IMR-90 (cell line): ENCODE data around the gene EEF2K. TPM values are rescaled to one million over a fixed set of nuclear protein-coding genes. Genes with fewer than 3 reads are reported as not detected.

ENCODE experiments used
- ATAC-seq: fragments of 200-7000 bp; cut with Tn5 transposase; 2 replicates; pipeline ENCODE4 v1.9.1; 2020; ENCODE audit warnings: low read depth, mild to moderate bottlenecking, moderate library complexity
- BruUV-seq: library from RNA; stranded (reverse); fragments of 400-500 nt; replicated peaks from 2 replicates; lab custom pipeline; 2021; lab: Mats Ljungman, UMichigan
- CTCF ChIA-PET: fragments of 300-600 bp; formaldehyde crosslinking; extraction: SDS; loops from one replicate; lab custom pipeline; 2021; ENCODE audit warnings: antibody characterized with exemption; lab: Yijun Ruan, JAX
- POLR2A ChIA-PET: fragments of 300-600 bp; sonication (Branson Sonifier 250); formaldehyde crosslinking; loops from one replicate; lab custom pipeline; 2022; ENCODE audit warnings: antibody characterized with exemption; ENCODE audit not compliant: unreplicated experiment; lab: Charles Lee
- DNase-seq: peaks from one replicate; pipeline ENCODE4 v3.0.0; 2013
- H2AFZ ChIP-seq: replicated peaks from 2 replicates; pipeline ENCODE3; 2013; ENCODE audit warnings: low read length, mild to moderate bottlenecking; ENCODE audit not compliant: poor library complexity
- H2AK5ac ChIP-seq: 2 replicates; pipeline ENCODE4 v1.6.1; 2013; ENCODE audit warnings: low read depth, low read length, inconsistent platforms
- H2AK9ac ChIP-seq: replicated peaks from 2 replicates; pipeline ENCODE3; 2013; ENCODE audit warnings: mild to moderate bottlenecking, low read depth, low read length, moderate library complexity; ENCODE audit not compliant: poor library complexity
- H2BK120ac ChIP-seq: 2 replicates; pipeline ENCODE4 v1.6.1; 2013; ENCODE audit warnings: low read depth, low read length, inconsistent platforms
- H2BK15ac ChIP-seq: 3 replicates; pipeline ENCODE4 v1.6.1; 2013; ENCODE audit warnings: low read depth, low read length, inconsistent platforms
- H2BK20ac ChIP-seq: 2 replicates; pipeline ENCODE4 v1.6.1; 2013; ENCODE audit warnings: low read depth, mild to moderate bottlenecking, inconsistent platforms, low read length, moderate library complexity
- H2BK5ac ChIP-seq: 2 replicates; pipeline ENCODE4 v1.6.1; 2013; ENCODE audit warnings: mild to moderate bottlenecking, low read depth, low read length, inconsistent platforms; ENCODE audit not compliant: poor library complexity, severe bottlenecking
- H3K14ac ChIP-seq: replicated peaks from 2 replicates; pipeline ENCODE4 v1.6.1; 2013; ENCODE audit warnings: low read depth, low read length, inconsistent platforms
- H3K18ac ChIP-seq: 2 replicates; pipeline ENCODE4 v1.6.1; 2013; ENCODE audit warnings: low read depth, low read length, control low read depth
- H3K23ac ChIP-seq: 2 replicates; pipeline ENCODE4 v1.6.1; 2013; ENCODE audit warnings: low read depth, low read length, inconsistent platforms
- H3K27ac ChIP-seq: 2 replicates; pipeline ENCODE4 v1.5.1; 2013; ENCODE audit warnings: mild to moderate bottlenecking, control low read depth, low read length; ENCODE audit not compliant: insufficient read depth
- H3K27me3 ChIP-seq: 2 replicates; pipeline ENCODE4 v1.6.1; 2013; ENCODE audit warnings: low read length; ENCODE audit not compliant: control insufficient read depth, insufficient read depth
- H3K36me3 ChIP-seq: 2 replicates; pipeline ENCODE4 v1.6.1; 2013; ENCODE audit warnings: low read length, mixed read lengths; ENCODE audit not compliant: control insufficient read depth, insufficient read depth
- H3K4ac ChIP-seq: 2 replicates; pipeline ENCODE4 v1.6.1; 2013; ENCODE audit warnings: low read depth, low read length, inconsistent platforms
- H3K4me1 ChIP-seq: 2 replicates; pipeline ENCODE4 v1.6.1; 2013; ENCODE audit warnings: low read length, mixed read lengths; ENCODE audit not compliant: control insufficient read depth, insufficient read depth
- H3K4me2 ChIP-seq: 2 replicates; pipeline ENCODE4 v1.6.1; 2013; ENCODE audit warnings: low read depth, mild to moderate bottlenecking, control low read depth, low read length, moderate library complexity
- H3K4me3 ChIP-seq: 2 replicates; pipeline ENCODE4 v1.5.1; 2013; ENCODE audit warnings: low read depth, mild to moderate bottlenecking, control low read depth, low read length, moderate library complexity; ENCODE audit not compliant: insufficient read depth
- H3K56ac ChIP-seq: 2 replicates; pipeline ENCODE4 v1.6.1; 2013; ENCODE audit warnings: low read length, inconsistent platforms; ENCODE audit not compliant: insufficient read depth; ENCODE audit errors: extremely low read depth
- H3K79me1 ChIP-seq, 2 experiments: 2 replicates each; pipeline ENCODE4 v1.6.1; 2013; ENCODE audit warnings: low read length in 2 of 2, inconsistent platforms in 1 of 2, low read depth in 1 of 2
- H3K9ac ChIP-seq: 2 replicates; pipeline ENCODE4 v1.6.1; 2013; ENCODE audit warnings: low read depth, low read length, control low read depth
- H3K9me1 ChIP-seq: 2 replicates; pipeline ENCODE4 v1.6.1; 2013; ENCODE audit warnings: low read length, inconsistent platforms; ENCODE audit not compliant: insufficient read depth
- H3K9me3 ChIP-seq: 2 replicates; pipeline ENCODE4 v1.6.1; 2013; ENCODE audit warnings: low read length; ENCODE audit not compliant: control insufficient read depth, insufficient read depth
- H4K20me1 ChIP-seq: 2 replicates; pipeline ENCODE4 v1.6.1; 2013; ENCODE audit warnings: low read length, inconsistent platforms; ENCODE audit not compliant: insufficient read depth
- H4K5ac ChIP-seq: 2 replicates; pipeline ENCODE4 v1.6.1; 2013; ENCODE audit warnings: mild to moderate bottlenecking, low read depth, low read length, control low read depth
- H4K8ac ChIP-seq, 2 experiments: 2 replicates each; pipeline ENCODE4 v1.6.1; 2013; ENCODE audit warnings: low read depth in 2 of 2, low read length in 2 of 2, control low read depth in 1 of 2, inconsistent platforms in 1 of 2
- H4K91ac ChIP-seq: 2 replicates; pipeline ENCODE4 v1.6.1; 2013; ENCODE audit warnings: low read depth, low read length, inconsistent platforms; ENCODE audit not compliant: insufficient read depth
- RAD21 ChIP-seq: IDR thresholded peaks from 2 replicates; pipeline ENCODE4 v1.6.1; 2012; ENCODE audit warnings: low read length, improper control_type of control experiment
- SMC3 ChIP-seq: fragments of 150-350 bp; IDR thresholded peaks from 2 replicates; pipeline ENCODE4 v1.6.1; 2016; ENCODE audit warnings: low read depth, mild to moderate bottlenecking, antibody characterized with exemption, low read length, moderate library complexity
- WGBS, 2 experiments: methylation state at CpG; one replicate each; pipeline versions ENCODE4 v1.1.5 to v1.1.7; 2013; ENCODE audit warnings: missing lambda C conversion rate in 2 of 2; ENCODE audit not compliant: insufficient read length in 1 of 2; ENCODE audit errors: extremely low coverage in 2 of 2; 5-methylcytosine and 5-hydroxymethylcytosine counted together
- dilution Hi-C: fragments of 300-500 bp; cut with HindIII; formaldehyde crosslinking; loops from one replicate; pipeline ENCODE4 v1.14.3; 2018; ENCODE audit warnings: low sequenced_read_pairs; ENCODE audit not compliant: unreplicated experiment
- in situ Hi-C: fragments of 300-500 bp; cut with MboI; formaldehyde crosslinking; loops from 3 replicates; pipeline ENCODE4 v1.14.3; 2019; ENCODE audit warnings: low sequenced_read_pairs, inconsistent platforms, mixed read lengths
- intact Hi-C: fragments of 100-400 bp; cut with micrococcal nuclease; formaldehyde crosslinking; loops from 2 replicates; pipeline ENCODE4 v1.10.0; 2022
- polyA plus RNA-seq, 3 experiments: library from polyadenylated mRNA; depleted of rRNA; stranded (reverse); fragments of >200 nt; gene quantifications; 2 replicates each; pipeline ENCODE4 v1.2.3, GENCODE V29; 2012; ENCODE audit warnings: low replicate concordance in 1 of 3
- total RNA-seq: library from RNA; depleted of rRNA; stranded (reverse); fragments of >200 nt; gene quantifications from 2 replicates; pipeline ENCODE4 v1.2.3, GENCODE V29; 2012
- TF ChIP-seq, protein P1 (sequence below): conservative IDR thresholded peaks from 2 replicates; pipeline ENCODE4 v1.5.1; 2012; ENCODE audit warnings: mild to moderate bottlenecking, low read depth, low read length, improper control_type of control experiment

Gene EEF2K
- total and polyA plus RNA-seq, 2 of the 4 experiments (the other 2 are of a cell fraction), result 9.7 to 16.5 TPM

DNA sequence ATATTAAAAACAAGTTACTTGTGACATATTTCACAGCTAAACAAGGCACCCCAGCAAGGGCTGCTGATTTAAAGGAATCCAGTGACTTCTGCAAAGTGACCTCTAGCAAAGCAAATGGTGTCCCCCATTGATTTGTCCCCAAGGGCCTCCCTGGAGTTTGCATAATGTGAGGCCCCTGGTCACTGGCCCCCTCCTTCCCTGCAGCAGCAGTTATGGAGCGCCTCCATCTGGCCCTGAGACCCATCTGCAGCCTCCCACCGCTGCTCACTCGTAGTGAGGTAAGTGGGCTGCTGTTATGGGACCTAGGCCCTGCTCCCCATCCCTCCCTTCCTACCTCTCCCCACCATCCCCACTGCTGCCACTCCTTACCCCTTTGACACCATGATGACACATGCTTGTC, 19.6 kb upstream of the EEF2K start:
- peak; percentile 32 for TF ChIP-seq RAD21
- no peak for TF ChIP-seq SMC3
- TF ChIP-seq, protein P1, sequence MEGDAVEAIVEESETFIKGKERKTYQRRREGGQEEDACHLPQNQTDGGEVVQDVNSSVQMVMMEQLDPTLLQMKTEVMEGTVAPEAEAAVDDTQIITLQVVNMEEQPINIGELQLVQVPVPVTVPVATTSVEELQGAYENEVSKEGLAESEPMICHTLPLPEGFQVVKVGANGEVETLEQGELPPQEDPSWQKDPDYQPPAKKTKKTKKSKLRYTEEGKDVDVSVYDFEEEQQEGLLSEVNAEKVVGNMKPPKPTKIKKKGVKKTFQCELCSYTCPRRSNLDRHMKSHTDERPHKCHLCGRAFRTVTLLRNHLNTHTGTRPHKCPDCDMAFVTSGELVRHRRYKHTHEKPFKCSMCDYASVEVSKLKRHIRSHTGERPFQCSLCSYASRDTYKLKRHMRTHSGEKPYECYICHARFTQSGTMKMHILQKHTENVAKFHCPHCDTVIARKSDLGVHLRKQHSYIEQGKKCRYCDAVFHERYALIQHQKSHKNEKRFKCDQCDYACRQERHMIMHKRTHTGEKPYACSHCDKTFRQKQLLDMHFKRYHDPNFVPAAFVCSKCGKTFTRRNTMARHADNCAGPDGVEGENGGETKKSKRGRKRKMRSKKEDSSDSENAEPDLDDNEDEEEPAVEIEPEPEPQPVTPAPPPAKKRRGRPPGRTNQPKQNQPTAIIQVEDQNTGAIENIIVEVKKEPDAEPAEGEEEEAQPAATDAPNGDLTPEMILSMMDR, result 0 out of 2 replicates have a peak, but pooled peaks have one; percentile 22
- no peaks in the 10 kb centered on the region for H3K36me3 ChIP-seq
- H2AK9ac ChIP-seq, result no peak overlapping the region
- no TSS peak for BruUV-seq
- H3K9me3 ChIP-seq, result no peaks in the 10 kb centered on the region
- no CpG with 5 or more reads among the region's 3 CpGs for WGBS, 2 experiments
- H3K4me3 ChIP-seq, result no peak overlapping the region
- H3K18ac ChIP-seq, result no peak overlapping the region
- H2AK5ac ChIP-seq, result no peak overlapping the region
- H2BK20ac ChIP-seq, result no peak overlapping the region
- in situ Hi-C loops (no loop called here), intact Hi-C loops (loop anchor here (5.0 kb wide), 1 partner anchor 529 kb away; no protein-coding TSS in a partner anchor), dilution Hi-C loops (no loop called here)
- no peak overlapping the region for H4K91ac ChIP-seq
- no peak overlapping the region for H3K23ac ChIP-seq
- no peaks in the 10 kb centered on the region for H4K20me1 ChIP-seq
- no peak overlapping the region for H3K27ac ChIP-seq
- no peak overlapping the region for H2BK120ac ChIP-seq
- no peak overlapping the region for H2BK15ac ChIP-seq
- H2BK5ac ChIP-seq, result no peak overlapping the region
- no peaks in the 10 kb centered on the region for H3K79me1 ChIP-seq
- no peak overlapping the region for H2AFZ ChIP-seq
- H3K4ac ChIP-seq, result no peak overlapping the region
- peaks cover 5% of the 10 kb centered on the region for H3K27me3 ChIP-seq
- ChIA-PET CTCF (interaction anchor here (3.9 kb wide), 1 partner anchor 108 kb away, joined by 23 read pairs; no protein-coding TSS in a partner anchor), POLR2A (no interaction called here)
- DNase-seq (no peak), ATAC-seq (no peak)
- H4K8ac ChIP-seq, result no peak overlapping the region
- H3K56ac ChIP-seq, result no peak overlapping the region
- no peaks in the 10 kb centered on the region for H3K9me1 ChIP-seq
- peaks cover 4% of the 10 kb centered on the region; the same call in 1 of the 2 replicates for H3K4me1 ChIP-seq
- no peak overlapping the region for H3K9ac ChIP-seq
- H3K4me2 ChIP-seq, result no peak overlapping the region
- H3K14ac ChIP-seq, result no peak overlapping the region
- H4K5ac ChIP-seq, result no peak overlapping the region
